ENCODE results near the gene ZC3H14.

GRCh38 chr14:88612981-88613380, 50.1 kb downstream of the ZC3H14 start:
- TF ChIP-seq CTCF (IDR thresholded peaks at IDR 0.05) (no peak), POLR2A (IDR thresholded peaks at IDR 0.05) (no peak)

Data from adrenal gland (tissue), 5 donors.